GM23338 (cell line): ENCODE results near the gene TMPRSS2.

ENCODE experiments used
- CREB1 ChIP-seq: fragments of 250-450 bp; sonication (Bioruptor Pico); IDR thresholded peaks from 2 replicates; pipeline ENCODE4 v1.5.0; 2020; ENCODE audit warnings: low read depth, mild to moderate bottlenecking, moderate library complexity
- CTCF ChIP-seq, 2 experiments: fragments of 200-600 bp in 1 of 2; sonication (generic) in 1 of 2; conservative IDR thresholded peaks; 2 replicates each; pipeline versions ENCODE4 v1.5.1 to v1.6.1; 2016 to 2017; ENCODE audit warnings: antibody characterized with exemption in 2 of 2, low read depth in 2 of 2, mild to moderate bottlenecking in 2 of 2, moderate library complexity in 1 of 2
- ETS1 ChIP-seq: IDR thresholded peaks from 2 replicates; pipeline ENCODE4 v1.6.1; 2016; ENCODE audit warnings: antibody characterized with exemption
- EZH2 ChIP-seq: fragments of 200-600 bp; sonication (generic); IDR thresholded peaks from one replicate; pipeline ENCODE4 v1.8.0; 2017; ENCODE audit warnings: antibody characterized with exemption, mild to moderate bottlenecking, low read depth; ENCODE audit not compliant: unreplicated experiment
- EZH2phosphoT487 ChIP-seq: fragments of 200-600 bp; sonication (generic); IDR thresholded peaks from one replicate; pipeline ENCODE4 v1.8.1; 2018; ENCODE audit warnings: antibody characterized with exemption; ENCODE audit not compliant: unreplicated experiment
- JUNB ChIP-seq: IDR thresholded peaks from one replicate; pipeline ENCODE4 v1.6.1; 2016; ENCODE audit warnings: antibody characterized with exemption; ENCODE audit not compliant: unreplicated experiment
- NANOG ChIP-seq: IDR thresholded peaks from 2 replicates; pipeline ENCODE4 v1.6.1; 2016; ENCODE audit warnings: antibody characterized with exemption, borderline replicate concordance
- POLR2AphosphoS5 ChIP-seq: IDR thresholded peaks from 2 replicates; pipeline ENCODE4 v1.6.1; 2016; ENCODE audit warnings: antibody characterized with exemption, low read depth
- REST ChIP-seq: IDR thresholded peaks from one replicate; pipeline ENCODE4 v1.6.1; 2018; ENCODE audit warnings: antibody characterized with exemption; ENCODE audit not compliant: unreplicated experiment
- STAT1 ChIP-seq: IDR thresholded peaks from one replicate; pipeline ENCODE4 v1.6.1; 2016; ENCODE audit warnings: antibody characterized with exemption; ENCODE audit not compliant: unreplicated experiment
- ZNF114 ChIP-seq: fragments of 250-450 bp; sonication (Bioruptor Pico); IDR thresholded peaks from 2 replicates; pipeline ENCODE4 v1.5.0; 2020; ENCODE audit warnings: mild to moderate bottlenecking, moderate library complexity
- ZNF331 ChIP-seq: fragments of 250-450 bp; sonication (Bioruptor Pico); IDR thresholded peaks from 2 replicates; pipeline ENCODE4 v1.5.0; 2020; ENCODE audit warnings: low read depth, mild to moderate bottlenecking, moderate library complexity
- ZNF462 ChIP-seq: fragments of 250-450 bp; sonication (Bioruptor Pico); IDR thresholded peaks from 2 replicates; pipeline ENCODE4 v1.5.0; 2020; ENCODE audit warnings: mild to moderate bottlenecking, moderate library complexity

GRCh38 chr21:41478319-41479177, 29.4 kb downstream of the TMPRSS2 start:
- no peak for TF ChIP-seq REST
- no peak for TF ChIP-seq CREB1
- TF ChIP-seq CTCF (conservative IDR thresholded peaks at IDR 0.05; ENCODE audit: low read depth in 2 of 2), result no peak
- TF ChIP-seq EZH2, result no peak
- no peak for TF ChIP-seq NANOG
- no peak for TF ChIP-seq POLR2AphosphoS5
- TF ChIP-seq EZH2phosphoT487, result no peak
- no peak for TF ChIP-seq ZNF331 (CRISPR knock-in tag)
- TF ChIP-seq JUNB, result no peak
- TF ChIP-seq ETS1, result no peak
- TF ChIP-seq STAT1, result no peak
- no peak for TF ChIP-seq ZNF114 (CRISPR knock-in tag)
- TF ChIP-seq ZNF462, result no peak
